K562 (cell line): Measurements from ENCODE around the gene ATP2A1. TPM values are rescaled to one million over a fixed set of nuclear protein-coding genes. Genes with fewer than 3 reads are reported as not detected.

Experiments used
- ATAC-seq: fragments of 200-7000 bp; cut with Tn5 transposase; 3 replicates; pipeline ENCODE4 v1.9.1; 2020; ENCODE audit warnings: moderate library complexity
- BruUV-seq: library from RNA; stranded (reverse); fragments of 400-500 nt; replicated peaks from 2 replicates; lab custom pipeline; 2021; lab: Mats Ljungman, UMichigan
- CTCF ChIA-PET: fragments of 300-600 bp; formaldehyde crosslinking; extraction: SDS; loops from one replicate; lab custom pipeline; 2021; ENCODE audit warnings: low intra/inter-chr PET ratio; lab: Yijun Ruan, JAX
- POLR2A ChIA-PET: fragments of 300-600, 350-650 bp; sonication (Branson Sonifier 250); formaldehyde crosslinking; extraction: SDS; loops from one replicate; lab custom pipeline; 2021; ENCODE audit warnings: antibody characterized with exemption, inconsistent platforms; lab: Yijun Ruan, JAX
- DNase-seq, 4 experiments: peaks; one replicate each; pipeline versions ENCODE4 v3.0.0 to v3.0.0-alpha.2; 2011 to 2018; ENCODE audit warnings: low spot score in 3 of 4, mixed read lengths in 3 of 4; ENCODE audit errors: extremely low read depth in 1 of 4
- FAIRE-seq: peaks from 2 replicates; lab custom pipeline; 2011; peaks lifted over from hg19 to GRCh38; lab: Jason Lieb, UNC
- H2AFZ ChIP-seq: 2 replicates; pipeline ENCODE4 v1.6.0; 2011; ENCODE audit warnings: low read depth, low read length, control low read depth, inconsistent platforms
- H3K27ac ChIP-seq: fragments of 200-600 bp; 3 replicates; pipeline ENCODE4 v1.8.0; 2011; ENCODE audit warnings: low read depth, mild to moderate bottlenecking, control low read depth, inconsistent platforms, low read length, moderate library complexity, mixed read lengths; ENCODE audit errors: extremely low read depth
- H3K27me3 ChIP-seq, 2 experiments: fragments of 300-600 bp in 1 of 2; 2 replicates in 1 of 2; 3 replicates in 1 of 2; pipeline versions ENCODE4 v1.6.0 to v1.8.0; 2011; ENCODE audit warnings: inconsistent platforms in 2 of 2, low read length in 2 of 2, mild to moderate bottlenecking in 1 of 2, mixed read lengths in 1 of 2, moderate library complexity in 1 of 2; ENCODE audit not compliant: control insufficient read depth in 2 of 2, insufficient read depth in 2 of 2
- H3K36me3 ChIP-seq: fragments of 300-600 bp; 3 replicates; pipeline ENCODE4 v1.8.0; 2011; ENCODE audit warnings: mild to moderate bottlenecking, low read length, inconsistent platforms; ENCODE audit not compliant: control insufficient read depth, insufficient read depth
- H3K4me1 ChIP-seq, 2 experiments: fragments of 200-600 bp in 1 of 2; replicated peaks in 1 of 2; 2 replicates in 1 of 2; 3 replicates in 1 of 2; pipeline versions ENCODE4 v1.5.1 to v1.8.0; 2011; ENCODE audit warnings: inconsistent platforms in 2 of 2, low read length in 2 of 2, mild to moderate bottlenecking in 1 of 2, mixed read lengths in 1 of 2, moderate library complexity in 1 of 2; ENCODE audit not compliant: control insufficient read depth in 2 of 2, insufficient read depth in 2 of 2
- H3K4me2 ChIP-seq: 2 replicates; pipeline ENCODE4 v1.6.1; 2011; ENCODE audit warnings: low read length, control low read depth, inconsistent platforms, mixed read lengths; ENCODE audit not compliant: insufficient read depth
- H3K4me3 ChIP-seq: fragments of 200-600 bp; sonication (generic), shearing (Covaris generic); 2 replicates; pipeline ENCODE4 v1.5.1; 2016; ENCODE audit warnings: control low read depth, inconsistent platforms
- H3K79me2 ChIP-seq: fragments of 200-600 bp; 3 replicates; pipeline ENCODE4 v1.8.0; 2011; ENCODE audit warnings: low read length, inconsistent platforms; ENCODE audit not compliant: control insufficient read depth, insufficient read depth
- H3K9ac ChIP-seq, 2 experiments: 2 replicates each; pipeline versions ENCODE4 v1.6.0 to v1.6.1; 2011; ENCODE audit warnings: low read depth in 2 of 2, low read length in 2 of 2, control low read depth in 1 of 2, inconsistent platforms in 1 of 2, mild to moderate bottlenecking in 1 of 2, mixed read lengths in 1 of 2; ENCODE audit not compliant: insufficient read depth in 1 of 2
- H3K9me1 ChIP-seq: one replicate; pipeline ENCODE4 v1.6.0; 2011; ENCODE audit warnings: inconsistent platforms, mild to moderate bottlenecking, low read length, moderate library complexity; ENCODE audit not compliant: control insufficient read depth, insufficient read depth
- H3K9me3 ChIP-seq: replicated peaks from 2 replicates; pipeline ENCODE4 v1.5.1; 2011; ENCODE audit warnings: low read depth, low read length, inconsistent platforms; ENCODE audit not compliant: control insufficient read depth, insufficient read depth
- H4K20me1 ChIP-seq: replicated peaks from 2 replicates; pipeline ENCODE4 v1.6.1; 2011; ENCODE audit warnings: low read length, inconsistent platforms, mixed read lengths; ENCODE audit not compliant: control insufficient read depth, insufficient read depth
- DNMT1 ChIP-seq: fragments of 450-650 bp; IDR thresholded peaks from 2 replicates; pipeline ENCODE4 v1.6.1; 2016; ENCODE audit warnings: antibody characterized with exemption, mild to moderate bottlenecking
- E2F3 ChIP-seq: fragments of 250-450 bp; sonication (Bioruptor Pico); IDR thresholded peaks from 2 replicates; pipeline ENCODE4 v1.4.0; 2020; ENCODE audit warnings: mild to moderate bottlenecking
- E4F1 ChIP-seq: fragments of 250-450 bp; sonication (Bioruptor Pico); IDR thresholded peaks from 2 replicates; pipeline ENCODE4 v1.5.0; 2021; ENCODE audit warnings: mild to moderate bottlenecking, borderline replicate concordance
- MXI1 ChIP-seq: IDR thresholded peaks from 2 replicates; pipeline ENCODE4 v1.6.1; 2011; ENCODE audit warnings: low read depth, mild to moderate bottlenecking, improper control_type of control experiment, low read length
- PCBP2 ChIP-seq: fragments of 200-400 bp; formaldehyde crosslinking; IDR thresholded peaks from 2 replicates; pipeline ENCODE4 v1.6.1; 2018; ENCODE audit warnings: low read length, low read depth, mild to moderate bottlenecking, moderate library complexity; ENCODE audit not compliant: poor library complexity, severe bottlenecking
- POLR2G ChIP-seq: fragments of 200-400 bp; formaldehyde crosslinking; IDR thresholded peaks from 2 replicates; pipeline ENCODE4 v1.6.1; 2017; ENCODE audit warnings: low read depth, mild to moderate bottlenecking, antibody characterized with exemption, low read length, moderate library complexity
- RBFOX2 ChIP-seq: fragments of 200-400 bp; formaldehyde crosslinking; IDR thresholded peaks from 2 replicates; pipeline ENCODE4 v1.6.1; 2017; ENCODE audit warnings: low read depth, mild to moderate bottlenecking, low read length, moderate library complexity
- ZFP36 ChIP-seq: fragments of 150-350 bp; IDR thresholded peaks from 2 replicates; pipeline ENCODE4 v1.6.1; 2018; ENCODE audit warnings: low read length, low read depth; ENCODE audit not compliant: partially characterized antibody
- ZNF23 ChIP-seq: fragments of 250-450 bp; sonication (Bioruptor Pico); IDR thresholded peaks from 2 replicates; pipeline ENCODE4 v1.4.0; 2020; ENCODE audit warnings: mild to moderate bottlenecking
- ZNF3 ChIP-seq: fragments of 250-450 bp; sonication (Bioruptor Pico); IDR thresholded peaks from 2 replicates; pipeline ENCODE4 v1.5.0; 2021; ENCODE audit warnings: mild to moderate bottlenecking, moderate library complexity
- WGBS: fragments of 100-300 bp; shearing (Covaris generic); methylation state at CpG from one replicate; pipeline ENCODE4 v1.1.6; 2016; ENCODE audit warnings: low coverage, mixed read lengths; ENCODE audit not compliant: insufficient coverage; ENCODE audit errors: missing lambda C conversion rate; 5-methylcytosine and 5-hydroxymethylcytosine counted together
- in situ Hi-C: fragments of 300-500 bp; cut with MboI; formaldehyde crosslinking; loops from 4 replicates; pipeline ENCODE4 v1.15.0; 2018; ENCODE audit warnings: inconsistent platforms, mixed read lengths
- intact Hi-C: fragments of 100-400 bp; cut with micrococcal nuclease; formaldehyde crosslinking; loops from 2 replicates; pipeline ENCODE4 v1.14.2; 2022
- polyA plus RNA-seq, 8 experiments: library from polyadenylated mRNA; depleted of rRNA in 4 of 8; stranded (reverse) in 5 of 8; unstranded in 3 of 8; fragments of >200 nt; fragmentation: Nextera tagmentation in 2 of 8; fragmentation: Illumina TruSeq in 1 of 8; extraction: Ambion mirVana in 2 of 8; extraction: Trizol in 1 of 8; gene quantifications; 2 replicates each; pipeline versions ENCODE4 v1.2.1 to v1.2.3, GENCODE V29; 2011 to 2014; ENCODE audit warnings: inconsistent platforms in 1 of 8, missing spikeins in 1 of 8
- total RNA-seq, 7 experiments: library from RNA; depleted of rRNA in 6 of 7; stranded (reverse); fragments of >200 nt in 6 of 7; fragmentation: Illumina TruSeq in 2 of 7; extraction: Trizol in 2 of 7; gene quantifications; 2 replicates each; pipeline versions ENCODE4 v1.2.1 to v1.2.3, GENCODE V29; 2011 to 2021; ENCODE audit warnings: low replicate concordance in 1 of 7
- TF ChIP-seq, protein P1 (sequence below), 2 experiments: fragments of 450-650 bp; IDR thresholded peaks; 2 replicates each; pipeline ENCODE4 v1.6.1; 2016
- TF ChIP-seq, protein P2 (sequence below): sonication (generic); formaldehyde crosslinking; IDR thresholded peaks from 2 replicates; pipeline ENCODE4 v1.8.1; 2023; ENCODE audit warnings: missing genetic modification reagents, mild to moderate bottlenecking, borderline replicate concordance

The ATP2A1 gene
- total and polyA plus RNA-seq, 9 of the 15 experiments (the other 6 are each of a cell fraction or from before 2014, with no cell fraction given): 0.25 to 2.6 (median 0.65) TPM

- CTCF ChIA-PET: no interaction called here
- TF ChIP-seq POLR2G: peak; percentile 52; the same call in 1 of the 2 replicates
- 0 out of 2 replicates have a peak, but pooled peaks have one; percentile 35 for TF ChIP-seq RBFOX2
- TF ChIP-seq E2F3 (CRISPR knock-in tag): no peak
- TF ChIP-seq DNMT1: no peak
- no peak for TF ChIP-seq ZFP36
- no peak for TF ChIP-seq E4F1
- no peak for TF ChIP-seq ZNF3 (CRISPR knock-in tag)
- TF ChIP-seq, protein P1, sequence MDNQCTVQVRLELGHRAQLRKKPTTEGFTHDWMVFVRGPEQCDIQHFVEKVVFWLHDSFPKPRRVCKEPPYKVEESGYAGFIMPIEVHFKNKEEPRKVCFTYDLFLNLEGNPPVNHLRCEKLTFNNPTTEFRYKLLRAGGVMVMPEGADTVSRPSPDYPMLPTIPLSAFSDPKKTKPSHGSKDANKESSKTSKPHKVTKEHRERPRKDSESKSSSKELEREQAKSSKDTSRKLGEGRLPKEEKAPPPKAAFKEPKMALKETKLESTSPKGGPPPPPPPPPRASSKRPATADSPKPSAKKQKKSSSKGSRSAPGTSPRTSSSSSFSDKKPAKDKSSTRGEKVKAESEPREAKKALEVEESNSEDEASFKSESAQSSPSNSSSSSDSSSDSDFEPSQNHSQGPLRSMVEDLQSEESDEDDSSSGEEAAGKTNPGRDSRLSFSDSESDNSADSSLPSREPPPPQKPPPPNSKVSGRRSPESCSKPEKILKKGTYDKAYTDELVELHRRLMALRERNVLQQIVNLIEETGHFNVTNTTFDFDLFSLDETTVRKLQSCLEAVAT (IDR thresholded peaks at IDR 0.05): no peak
- TF ChIP-seq ZNF23 (CRISPR knock-in tag): no peak
- TF ChIP-seq, protein P2, sequence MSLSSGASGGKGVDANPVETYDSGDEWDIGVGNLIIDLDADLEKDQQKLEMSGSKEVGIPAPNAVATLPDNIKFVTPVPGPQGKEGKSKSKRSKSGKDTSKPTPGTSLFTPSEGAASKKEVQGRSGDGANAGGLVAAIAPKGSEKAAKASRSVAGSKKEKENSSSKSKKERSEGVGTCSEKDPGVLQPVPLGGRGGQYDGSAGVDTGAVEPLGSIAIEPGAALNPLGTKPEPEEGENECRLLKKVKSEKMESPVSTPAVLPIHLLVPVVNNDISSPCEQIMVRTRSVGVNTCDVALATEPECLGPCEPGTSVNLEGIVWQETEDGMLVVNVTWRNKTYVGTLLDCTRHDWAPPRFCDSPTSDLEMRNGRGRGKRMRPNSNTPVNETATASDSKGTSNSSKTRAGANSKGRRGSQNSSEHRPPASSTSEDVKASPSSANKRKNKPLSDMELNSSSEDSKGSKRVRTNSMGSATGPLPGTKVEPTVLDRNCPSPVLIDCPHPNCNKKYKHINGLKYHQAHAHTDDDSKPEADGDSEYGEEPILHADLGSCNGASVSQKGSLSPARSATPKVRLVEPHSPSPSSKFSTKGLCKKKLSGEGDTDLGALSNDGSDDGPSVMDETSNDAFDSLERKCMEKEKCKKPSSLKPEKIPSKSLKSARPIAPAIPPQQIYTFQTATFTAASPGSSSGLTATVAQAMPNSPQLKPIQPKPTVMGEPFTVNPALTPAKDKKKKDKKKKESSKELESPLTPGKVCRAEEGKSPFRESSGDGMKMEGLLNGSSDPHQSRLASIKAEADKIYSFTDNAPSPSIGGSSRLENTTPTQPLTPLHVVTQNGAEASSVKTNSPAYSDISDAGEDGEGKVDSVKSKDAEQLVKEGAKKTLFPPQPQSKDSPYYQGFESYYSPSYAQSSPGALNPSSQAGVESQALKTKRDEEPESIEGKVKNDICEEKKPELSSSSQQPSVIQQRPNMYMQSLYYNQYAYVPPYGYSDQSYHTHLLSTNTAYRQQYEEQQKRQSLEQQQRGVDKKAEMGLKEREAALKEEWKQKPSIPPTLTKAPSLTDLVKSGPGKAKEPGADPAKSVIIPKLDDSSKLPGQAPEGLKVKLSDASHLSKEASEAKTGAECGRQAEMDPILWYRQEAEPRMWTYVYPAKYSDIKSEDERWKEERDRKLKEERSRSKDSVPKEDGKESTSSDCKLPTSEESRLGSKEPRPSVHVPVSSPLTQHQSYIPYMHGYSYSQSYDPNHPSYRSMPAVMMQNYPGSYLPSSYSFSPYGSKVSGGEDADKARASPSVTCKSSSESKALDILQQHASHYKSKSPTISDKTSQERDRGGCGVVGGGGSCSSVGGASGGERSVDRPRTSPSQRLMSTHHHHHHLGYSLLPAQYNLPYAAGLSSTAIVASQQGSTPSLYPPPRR (CRISPR knock-in tag): no peak
- TF ChIP-seq PCBP2: no peak
- no peak for TF ChIP-seq MXI1
Observed at GRCh38 chr16:28865722-28866453, 12.4 kb upstream of the ATP2A1 start.

More at GRCh38 chr16:28865722-28866453, 12.4 kb upstream of the ATP2A1 start:
- Histone ChIP-seq H3K27ac (no peak overlapping the region), H3K36me3 (peaks cover 56% of the 10 kb centered on the region; the same call in 2 of the 3 replicates), H3K4me3 (no peak overlapping the region), H3K27me3 (no peaks in the 10 kb centered on the region), H2AFZ (no peak overlapping the region), H4K20me1 (peaks cover 9% of the 10 kb centered on the region; the same call in 1 of the 2 replicates), H3K9me3 (no peaks in the 10 kb centered on the region), H3K9me1 (no peaks in the 10 kb centered on the region), H3K4me2 (no peak overlapping the region), H3K9ac (peak overlapping the region in 1 of 2 experiments; percentile 70; a peak in 2 of 4 replicates), H3K4me1 (peaks cover 14 to 30% of the 10 kb centered on the region in 2 experiments), H3K79me2 (peaks cover 53% of the 10 kb centered on the region)
- ATAC-seq (no peak), DNase-seq (no peak), FAIRE-seq (no peak)
- POLR2A ChIA-PET: interaction anchor here (0.5 to 5.6 kb wide), 10 partner anchors 8 to 924 kb away, joined by 3 to 99 read pairs (median 4); partner anchors contain the start of genes ATXN2L, KIF22 and TUFM
- intact Hi-C loops: no loop called here
- in situ Hi-C loops: no loop called here
- 81% methylated on average over 11 of the region's 32 CpGs for WGBS
- no TSS peak for BruUV-seq
